ENCODE data around the gene DOCK10. TPM values are rescaled to one million over a fixed set of nuclear protein-coding genes. Genes with fewer than 3 reads are reported as not detected.
A peak's percentile ranks its signal among the peaks of the same experiment; 100 is the strongest.

The DOCK10 gene
- total and polyA plus RNA-seq, 10 of the 15 experiments (the other 5 are each of a cell fraction or from before 2014, with no cell fraction given) = 16.9 to 120 (median 85.5) TPM

- peaks cover 0 to 4% of the 10 kb centered on the region in 2 experiments; a peak in 1 of 4 replicates for H3K36me3 ChIP-seq (ENCODE audit: control insufficient read depth in 2 of 2, insufficient read depth in 2 of 2, low read length in 1 of 2)
- H3K9me3 ChIP-seq (replicated peaks; ENCODE audit: control insufficient read depth, insufficient read depth, low read length) = no peaks in the 10 kb centered on the region
- H3K27me3 ChIP-seq (replicated peaks in 1 of 2; ENCODE audit: control insufficient read depth in 2 of 2, insufficient read depth in 2 of 2, low read length in 1 of 2) = no peaks in the 10 kb centered on the region
- ChIA-PET POLR2A (no interaction called here), RAD21 (ENCODE audit: unreplicated experiment) (no interaction called here), CTCF (interaction anchor here (0.7 kb wide), 1 partner anchor 32 kb away, joined by 3 read pairs; no protein-coding TSS in a partner anchor), SMC1A (ENCODE audit: uncharacterized antibody, unreplicated experiment) (interaction anchor here (0.7 to 1.1 kb wide), 3 partner anchors 9 to 31 kb away, joined by 3 read pairs; no protein-coding TSS in a partner anchor)
- 32% methylated on average over 7 of the region's 7 CpGs for WGBS (ENCODE audit: insufficient coverage, insufficient replicate concordance, low lambda C conversion rate, missing lambda C conversion rate)
- no peak overlapping the region for H3K4me3 ChIP-seq
- 0 out of 2 replicates have a peak overlapping the region, but pooled peaks have one; percentile 11 for H3K4me2 ChIP-seq (ENCODE audit: control insufficient read depth, insufficient read depth)
- peak; percentile 83 for ATAC-seq
- no peak for FAIRE-seq
- no peak for DNase-seq (ENCODE audit: low read depth, low spot score)
- peaks cover 3% of the 10 kb centered on the region for H3K79me2 ChIP-seq (ENCODE audit: control insufficient read depth, insufficient read depth, low read length)
- intact Hi-C loops (cut with micrococcal nuclease; ENCODE audit: unreplicated experiment) = no loop called here
- in situ Hi-C loops (cut with MboI) = no loop called here
- TF ChIP-seq SRF (IDR thresholded peaks at IDR 0.05; ENCODE audit: low read depth in 2 of 2, low read length in 2 of 2) (0 out of 4 replicates have a peak, but pooled peaks of 1 of the 2 experiments have one; percentile 49), ZNF274 (IDR thresholded peaks at IDR 0.05; ENCODE audit: insufficient read depth, insufficient read length) (no peak), JUNB (IDR thresholded peaks at IDR 0.05) (0 out of 2 replicates have a peak, but pooled peaks have one; percentile 11), RUNX3 (IDR thresholded peaks at IDR 0.05; ENCODE audit: low read length) (peak; percentile 22; the same call in 1 of the 2 replicates), IKZF2 (IDR thresholded peaks at IDR 0.05) (peak; percentile 21 to 25; a peak in 1 of 4 replicates), ZBTB11 (CRISPR knock-in tag; IDR thresholded peaks at IDR 0.05) (no peak)
- BruUV-seq (replicated peaks) = no TSS peak
- H2AFZ ChIP-seq (ENCODE audit: control insufficient read depth, low read depth, low read length) = no peak overlapping the region
- no peak overlapping the region for H3K9ac ChIP-seq (ENCODE audit: control insufficient read depth, insufficient read depth, low read length)
- H4K20me1 ChIP-seq (ENCODE audit: control insufficient read depth, insufficient read depth) = no peaks in the 10 kb centered on the region
- peaks cover 14% of the 10 kb centered on the region; the same call in 1 of the 2 replicates for H3K4me1 ChIP-seq (ENCODE audit: control insufficient read depth, insufficient read depth, low read length)
- H3K27ac ChIP-seq (ENCODE audit: control insufficient read depth, insufficient read depth) = peak overlapping the region; percentile 55
These were observed 65.4 kb downstream of the DOCK10 start for GRCh38 chr2:224976629-224977525.
